OCI-LY3 (cell line): Measurements from ENCODE around the gene C13orf46.

Experiments used
- H2AFZ ChIP-seq: fragments of 200-600, 300-600 bp; shearing (Covaris generic); 2 replicates; pipeline ENCODE4 v1.6.0; 2014; ENCODE audit warnings: antibody characterized with exemption, low read depth, low read length
- H3K27ac ChIP-seq: fragments of 200-600, 300-600 bp; sonication (generic); 2 replicates; pipeline ENCODE4 v1.5.1; 2014; ENCODE audit warnings: mild to moderate bottlenecking, low read length, moderate library complexity, mixed read lengths
- H3K27me3 ChIP-seq: fragments of 200-600, 300-600 bp; sonication (generic); 2 replicates; pipeline ENCODE4 v1.6.1; 2014; ENCODE audit warnings: low read depth, low read length, mixed read lengths
- H3K36me3 ChIP-seq: fragments of 200-600, 300-600 bp; sonication (generic); replicated peaks from 2 replicates; pipeline ENCODE3; 2014; ENCODE audit warnings: low read depth, low read length, mixed read lengths
- H3K4me1 ChIP-seq: fragments of 300-600, 200-600 bp; sonication (generic); 2 replicates; pipeline ENCODE4 v1.6.1; 2014; ENCODE audit warnings: low read length, mixed read lengths
- H3K4me2 ChIP-seq: fragments of 200-600, 300-600 bp; sonication (generic); 2 replicates; pipeline ENCODE4 v1.6.1; 2014; ENCODE audit warnings: low read length, mixed read lengths
- H3K4me3 ChIP-seq: fragments of 300-600, 200-600 bp; sonication (generic); 2 replicates; pipeline ENCODE4 v1.5.1; 2014; ENCODE audit warnings: antibody characterized with exemption, mild to moderate bottlenecking, low read length, moderate library complexity
- H3K79me2 ChIP-seq: fragments of 300-600, 200-600 bp; shearing (Covaris generic); 2 replicates; pipeline ENCODE4 v1.6.1; 2014; ENCODE audit warnings: mild to moderate bottlenecking, low read length, mixed read lengths
- H3K9ac ChIP-seq: fragments of 300-600, 200-600 bp; shearing (Covaris generic); 2 replicates; pipeline ENCODE4 v1.6.0; 2014; ENCODE audit warnings: mild to moderate bottlenecking, low read length, moderate library complexity
- H3K9me3 ChIP-seq: fragments of 200-600, 300-600 bp; shearing (Covaris generic); 2 replicates; pipeline ENCODE4 v1.6.1; 2014; ENCODE audit warnings: low read length, mixed read lengths; ENCODE audit not compliant: insufficient read depth
- H4K20me1 ChIP-seq: fragments of 200-600, 300-600 bp; sonication (generic); 2 replicates; pipeline ENCODE4 v1.6.1; 2016; ENCODE audit warnings: low read length, mixed read lengths; ENCODE audit not compliant: insufficient read depth
- CTCF ChIP-seq: fragments of 200-600, 300-600 bp; sonication (generic); IDR thresholded peaks from 2 replicates; pipeline ENCODE4 v1.5.1; 2014; ENCODE audit warnings: antibody characterized with exemption, low read length, low read depth
- EZH2phosphoT487 ChIP-seq: fragments of 200-600 bp; shearing (Covaris generic); IDR thresholded peaks from 2 replicates; pipeline ENCODE4 v1.6.1; 2018; ENCODE audit warnings: antibody characterized with exemption, mixed run types, low read depth

Gene C13orf46

GRCh38 chr13:113958373-113958772 lies 15.5 kb downstream of the C13orf46 start:
- Histone ChIP-seq H3K4me1 (no peaks in the 10 kb centered on the region), H3K27me3 (no peaks in the 10 kb centered on the region), H3K9me3 (peaks cover 18% of the 10 kb centered on the region), H3K79me2 (no peaks in the 10 kb centered on the region), H2AFZ (no peak overlapping the region), H3K27ac (no peak overlapping the region), H3K36me3 (no peaks in the 10 kb centered on the region), H3K4me2 (no peak overlapping the region), H3K9ac (no peak overlapping the region), H4K20me1 (no peaks in the 10 kb centered on the region), H3K4me3 (no peak overlapping the region)
- TF ChIP-seq CTCF = no peak
- no peak for TF ChIP-seq EZH2phosphoT487

- TF ChIP-seq EZH2phosphoT487 (no peak), CTCF (no peak)
- Histone ChIP-seq H3K4me2 (no peak overlapping the region), H3K79me2 (no peaks in the 10 kb centered on the region)
Observed at GRCh38 chr13:113956571-113956970, 17.3 kb downstream of the C13orf46 start.

GRCh38 chr13:113955691-113956090 lies 18.2 kb downstream of the C13orf46 start:
- no peak overlapping the region for H3K27ac ChIP-seq
- TF ChIP-seq CTCF (no peak), EZH2phosphoT487 (no peak)
- H3K4me2 ChIP-seq = no peak overlapping the region
- no peaks in the 10 kb centered on the region for H3K36me3 ChIP-seq
- H3K4me3 ChIP-seq = no peak overlapping the region
- no peaks in the 10 kb centered on the region for H3K27me3 ChIP-seq
- no peak overlapping the region for H3K9ac ChIP-seq
- no peaks in the 10 kb centered on the region for H3K4me1 ChIP-seq
- peaks cover 18% of the 10 kb centered on the region for H3K9me3 ChIP-seq
- H4K20me1 ChIP-seq = no peaks in the 10 kb centered on the region
- no peaks in the 10 kb centered on the region for H3K79me2 ChIP-seq
- no peak overlapping the region for H2AFZ ChIP-seq

More at GRCh38 chr13:113956571-113956970, 17.3 kb downstream of the C13orf46 start:
- no peak overlapping the region for H3K27ac ChIP-seq
- no peaks in the 10 kb centered on the region for H3K4me1 ChIP-seq
- no peak overlapping the region for H3K4me3 ChIP-seq
- H3K9ac ChIP-seq = no peak overlapping the region
- H3K9me3 ChIP-seq = peaks cover 18% of the 10 kb centered on the region
- H4K20me1 ChIP-seq = no peaks in the 10 kb centered on the region
- H3K27me3 ChIP-seq = no peaks in the 10 kb centered on the region
- no peaks in the 10 kb centered on the region for H3K36me3 ChIP-seq
- no peak overlapping the region for H2AFZ ChIP-seq

- Histone ChIP-seq H2AFZ (no peak overlapping the region), H3K9me3 (peaks cover 14% of the 10 kb centered on the region), H3K79me2 (no peaks in the 10 kb centered on the region), H3K27me3 (no peaks in the 10 kb centered on the region), H3K9ac (no peak overlapping the region), H3K4me2 (no peak overlapping the region), H4K20me1 (no peaks in the 10 kb centered on the region), H3K4me1 (no peaks in the 10 kb centered on the region), H3K27ac (no peak overlapping the region), H3K4me3 (no peak overlapping the region), H3K36me3 (no peaks in the 10 kb centered on the region)
- no peak for TF ChIP-seq CTCF
- no peak for TF ChIP-seq EZH2phosphoT487
Observed at GRCh38 chr13:113955235-113955634, 18.6 kb downstream of the C13orf46 start.
